Fibroblast of peridontal ligament (primary cell): ENCODE results near the gene FHL2.

Source experiments
- DNase-seq: peaks from one replicate; pipeline ENCODE4 v3.0.0-alpha.2; 2010; ENCODE audit errors: extremely low read depth

Gene FHL2

DNA sequence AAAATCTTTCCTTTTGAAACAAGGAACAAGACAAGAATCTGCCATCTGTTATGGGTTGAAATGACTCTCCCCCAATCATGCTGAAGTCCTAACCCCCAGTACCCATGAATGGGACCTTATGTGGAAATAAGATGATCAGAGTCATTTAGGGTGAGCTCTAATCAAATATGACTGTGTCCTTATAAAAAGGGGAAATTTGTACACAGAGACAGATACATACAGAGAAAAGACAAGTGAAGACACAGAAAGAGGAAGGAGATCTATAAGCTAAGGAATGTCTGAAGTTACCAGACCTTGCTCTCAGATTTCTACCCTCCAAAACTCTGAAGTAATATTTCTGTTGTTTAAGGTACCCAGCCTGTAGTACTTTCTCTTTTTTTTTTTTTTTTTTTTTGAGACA is 85.0 kb downstream of the FHL2 start:
- DNase-seq: no peak
